Measurements from ENCODE around the gene RYR1.

Gene RYR1

GRCh38 chr19:38429055-38429810, 4.3 kb upstream of the RYR1 start:
- DNase-seq: no peak

GRCh38 chr19:38429811-38430156, 3.7 kb upstream of the RYR1 start:
- DNase-seq: no peak

GRCh38 chr19:38430931-38431330, 2.6 kb upstream of the RYR1 start:
- DNase-seq: no peak

GRCh38 chr19:38434549-38435051, 1.1 kb downstream of the RYR1 start:
- DNase-seq: no peak

GRCh38 chr19:38437295-38437694, 3.8 kb downstream of the RYR1 start:
- DNase-seq: no peak

- DNase-seq: no peak
Observed at GRCh38 chr19:38437917-38438316, 4.4 kb downstream of the RYR1 start.

- DNase-seq: no peak
Observed at GRCh38 chr19:38440592-38440991, 7.1 kb downstream of the RYR1 start.

GRCh38 chr19:38441657-38442348, 8.3 kb downstream of the RYR1 start:
- no peak for DNase-seq

GRCh38 chr19:38442736-38443135, 9.2 kb downstream of the RYR1 start:
- no peak for DNase-seq

GRCh38 chr19:38443458-38443999, 10.0 kb downstream of the RYR1 start:
- DNase-seq: no peak

GRCh38 chr19:38444026-38444425, 10.5 kb downstream of the RYR1 start:
- no peak for DNase-seq

GRCh38 chr19:38445362-38445761, 11.9 kb downstream of the RYR1 start:
- no peak for DNase-seq

GRCh38 chr19:38448225-38448624, 14.7 kb downstream of the RYR1 start:
- DNase-seq: no peak

GRCh38 chr19:38449518-38449917, 16.0 kb downstream of the RYR1 start:
- DNase-seq: no peak

GRCh38 chr19:38451036-38451435, 17.5 kb downstream of the RYR1 start:
- no peak for DNase-seq

- no peak for DNase-seq
Observed at GRCh38 chr19:38451629-38452028, 18.1 kb downstream of the RYR1 start.

- no peak for DNase-seq
Observed at GRCh38 chr19:38452430-38453366, 19.2 kb downstream of the RYR1 start.

- no peak for DNase-seq
Observed at GRCh38 chr19:38453596-38453995, 20.1 kb downstream of the RYR1 start.

- no peak for DNase-seq
Observed at GRCh38 chr19:38455031-38455430, 21.5 kb downstream of the RYR1 start.

- DNase-seq: no peak
Observed at GRCh38 chr19:38457202-38457601, 23.7 kb downstream of the RYR1 start.

GRCh38 chr19:38457690-38458405, 24.4 kb downstream of the RYR1 start:
- no peak for DNase-seq

GRCh38 chr19:38458991-38459390, 25.5 kb downstream of the RYR1 start:
- DNase-seq: no peak
